Trophoblast cell (in vitro differentiated cells and primary cell): ENCODE results near the gene DNPH1.
A peak's percentile ranks its signal among the peaks of the same experiment; 100 is the strongest.

ENCODE experiments used
- DNase-seq, 2 donors: peaks; one replicate each; pipeline ENCODE4 v3.0.0-alpha.2; 2016
- H2AFZ ChIP-seq: 2 replicates; pipeline ENCODE4 v1.6.1; 2013; ENCODE audit warnings: low read length, moderate library complexity, mild to moderate bottlenecking; ENCODE audit not compliant: insufficient read depth, poor library complexity
- H2AK5ac ChIP-seq: 2 replicates; pipeline ENCODE4 v1.6.1; 2013; ENCODE audit warnings: mild to moderate bottlenecking, low read length
- H2BK120ac ChIP-seq: 2 replicates; pipeline ENCODE4 v1.6.1; 2013; ENCODE audit warnings: low read length, mild to moderate bottlenecking, moderate library complexity; ENCODE audit not compliant: insufficient read depth, poor library complexity
- H2BK12ac ChIP-seq: 2 replicates; pipeline ENCODE4 v1.6.1; 2013; ENCODE audit warnings: mild to moderate bottlenecking, low read length, moderate library complexity
- H2BK5ac ChIP-seq: 2 replicates; pipeline ENCODE4 v1.6.1; 2013; ENCODE audit warnings: low read length, low read depth, moderate library complexity, mild to moderate bottlenecking; ENCODE audit not compliant: poor library complexity
- H3K14ac ChIP-seq: 2 replicates; pipeline ENCODE4 v1.6.1; 2013; ENCODE audit warnings: mild to moderate bottlenecking, low read length
- H3K18ac ChIP-seq: 2 replicates; pipeline ENCODE4 v1.6.1; 2013; ENCODE audit warnings: mild to moderate bottlenecking, low read length
- H3K23ac ChIP-seq: 2 replicates; pipeline ENCODE4 v1.6.1; 2013; ENCODE audit warnings: low read length
- H3K27ac ChIP-seq: 2 replicates; pipeline ENCODE4 v1.5.1; 2013; ENCODE audit warnings: low read depth, mild to moderate bottlenecking, inconsistent platforms, low read length, moderate library complexity
- H3K27me3 ChIP-seq: 2 replicates; pipeline ENCODE4 v1.6.1; 2013; ENCODE audit warnings: inconsistent platforms, mild to moderate bottlenecking, low read length, moderate library complexity; ENCODE audit not compliant: insufficient read depth
- H3K36me3 ChIP-seq, 2 experiments: 1 replicate in 1 of 2; 2 replicates in 1 of 2; pipeline ENCODE4 v1.6.1; 2013; ENCODE audit warnings: low read length in 2 of 2, mild to moderate bottlenecking in 2 of 2, moderate library complexity in 1 of 2; ENCODE audit not compliant: insufficient read depth in 2 of 2, control insufficient read depth in 1 of 2
- H3K4ac ChIP-seq: 2 replicates; pipeline ENCODE4 v1.6.1; 2013; ENCODE audit warnings: low read depth, mild to moderate bottlenecking, low read length, moderate library complexity
- H3K4me1 ChIP-seq, 2 experiments: 1 replicate in 1 of 2; 2 replicates in 1 of 2; pipeline ENCODE4 v1.6.1; 2013; ENCODE audit warnings: low read length in 2 of 2, mild to moderate bottlenecking in 2 of 2, moderate library complexity in 1 of 2; ENCODE audit not compliant: insufficient read depth in 2 of 2, control insufficient read depth in 1 of 2
- H3K4me2 ChIP-seq: 2 replicates; pipeline ENCODE4 v1.6.1; 2013; ENCODE audit warnings: inconsistent platforms, mild to moderate bottlenecking, low read length, moderate library complexity
- H3K4me3 ChIP-seq: 2 replicates; pipeline ENCODE4 v1.5.1; 2013; ENCODE audit warnings: mild to moderate bottlenecking, low read depth, low read length, inconsistent platforms
- H3K79me1 ChIP-seq: one replicate; pipeline ENCODE4 v1.6.1; 2013; ENCODE audit warnings: low read length
- H3K79me2 ChIP-seq: 2 replicates; pipeline ENCODE4 v1.6.1; 2013; ENCODE audit warnings: low read length, mild to moderate bottlenecking; ENCODE audit not compliant: control insufficient read depth, insufficient read depth, poor library complexity
- H3K9ac ChIP-seq: 2 replicates; pipeline ENCODE4 v1.6.1; 2013; ENCODE audit warnings: mild to moderate bottlenecking, low read length
- H3K9me3 ChIP-seq: 2 replicates; pipeline ENCODE4 v1.6.1; 2013; ENCODE audit warnings: low read depth, mild to moderate bottlenecking, control low read depth, inconsistent platforms, low read length; ENCODE audit not compliant: insufficient read depth
- H4K12ac ChIP-seq: 2 replicates; pipeline ENCODE4 v1.6.1; 2013; ENCODE audit warnings: low read depth, mild to moderate bottlenecking, low read length, moderate library complexity
- H4K8ac ChIP-seq: 2 replicates; pipeline ENCODE4 v1.6.1; 2013; ENCODE audit warnings: low read depth, mild to moderate bottlenecking, low read length, moderate library complexity
- H4K91ac ChIP-seq: one replicate; pipeline ENCODE4 v1.6.1; 2013; ENCODE audit warnings: low read depth, mild to moderate bottlenecking, low read length, moderate library complexity
- WGBS: extraction: QIAGEN DNeasy Blood & Tissue Kit; methylation state at CpG from one replicate; pipeline ENCODE4 v1.1.7; 2013; ENCODE audit warnings: missing lambda C conversion rate; ENCODE audit not compliant: insufficient read length, insufficient coverage; ENCODE audit errors: extremely low coverage; 5-methylcytosine and 5-hydroxymethylcytosine counted together

Gene DNPH1

GRCh38 chr6:43276577-43277305 is 47.5 kb upstream of the DNPH1 start:
- no peak overlapping the region for H3K4ac ChIP-seq
- no peak overlapping the region for H4K8ac ChIP-seq
- no peak overlapping the region for H4K12ac ChIP-seq
- no CpG with 5 or more reads among the region's 11 CpGs for WGBS
- H3K79me2 ChIP-seq = no peaks in the 10 kb centered on the region
- no peak overlapping the region for H2AFZ ChIP-seq
- H3K9ac ChIP-seq = no peak overlapping the region
- H3K4me2 ChIP-seq = no peak overlapping the region
- H2AK5ac ChIP-seq = no peak overlapping the region
- H4K91ac ChIP-seq = no peak overlapping the region
- H3K9me3 ChIP-seq = peaks cover 16% of the 10 kb centered on the region
- peaks cover 41% of the 10 kb centered on the region for H3K27me3 ChIP-seq
- no peak overlapping the region for H3K4me3 ChIP-seq
- no peak overlapping the region for H3K27ac ChIP-seq
- no peak for DNase-seq
- H3K14ac ChIP-seq = no peak overlapping the region
- H2BK120ac ChIP-seq = no peak overlapping the region
- H3K23ac ChIP-seq = no peak overlapping the region
- H3K4me1 ChIP-seq = peaks cover 0 to 4% of the 10 kb centered on the region in 2 experiments
- H2BK12ac ChIP-seq = no peak overlapping the region
- H3K36me3 ChIP-seq = no peaks in the 10 kb centered on the region
- H2BK5ac ChIP-seq = no peak overlapping the region
- no peak overlapping the region for H3K18ac ChIP-seq
- H3K79me1 ChIP-seq = no peaks in the 10 kb centered on the region

GRCh38 chr6:43275801-43276576 is 46.7 kb upstream of the DNPH1 start:
- H3K9ac ChIP-seq = no peak overlapping the region

GRCh38 chr6:43274916-43275597 is 45.8 kb upstream of the DNPH1 start:
- Histone ChIP-seq H3K79me1 (no peaks in the 10 kb centered on the region), H3K14ac (no peak overlapping the region), H4K8ac (no peak overlapping the region), H3K18ac (no peak overlapping the region), H2AFZ (no peak overlapping the region), H4K91ac (no peak overlapping the region), H2BK120ac (no peak overlapping the region), H3K79me2 (no peaks in the 10 kb centered on the region), H3K27me3 (peaks cover 41% of the 10 kb centered on the region), H2BK5ac (no peak overlapping the region), H3K4ac (no peak overlapping the region), H3K27ac (no peak overlapping the region), H3K36me3 (no peaks in the 10 kb centered on the region), H3K9me3 (peaks cover 16% of the 10 kb centered on the region), H2BK12ac (no peak overlapping the region), H3K9ac (no peak overlapping the region), H3K23ac (no peak overlapping the region), H3K4me1 (peaks cover 0 to 2% of the 10 kb centered on the region in 2 experiments), H4K12ac (no peak overlapping the region), H3K4me3 (no peak overlapping the region), H2AK5ac (no peak overlapping the region), H3K4me2 (peak overlapping the region; percentile 27)
- DNase-seq = no peak
- no CpG with 5 or more reads among the region's 65 CpGs for WGBS

More at GRCh38 chr6:43275801-43276576, 46.7 kb upstream of the DNPH1 start:
- Histone ChIP-seq H4K8ac (no peak overlapping the region), H4K12ac (no peak overlapping the region), H3K4me2 (peak overlapping the region; percentile 28), H3K14ac (no peak overlapping the region), H3K79me1 (no peaks in the 10 kb centered on the region), H3K36me3 (no peaks in the 10 kb centered on the region), H3K79me2 (no peaks in the 10 kb centered on the region), H3K9me3 (peaks cover 16% of the 10 kb centered on the region), H3K4me3 (no peak overlapping the region), H3K4me1 (peaks cover 0 to 4% of the 10 kb centered on the region in 2 experiments), H3K18ac (no peak overlapping the region), H2BK120ac (no peak overlapping the region), H2AK5ac (no peak overlapping the region), H2BK12ac (no peak overlapping the region), H3K27ac (no peak overlapping the region), H3K23ac (no peak overlapping the region), H4K91ac (no peak overlapping the region), H3K27me3 (peaks cover 41% of the 10 kb centered on the region), H3K4ac (no peak overlapping the region), H2AFZ (no peak overlapping the region), H2BK5ac (no peak overlapping the region)
- no CpG with 5 or more reads among the region's 64 CpGs for WGBS
- DNase-seq = no peak

- no peak overlapping the region for H3K4me2 ChIP-seq
- no peak overlapping the region for H3K9ac ChIP-seq
- H4K91ac ChIP-seq = no peak overlapping the region
- no peak overlapping the region for H3K23ac ChIP-seq
- peaks cover 41% of the 10 kb centered on the region for H3K27me3 ChIP-seq
- no peaks in the 10 kb centered on the region for H3K79me1 ChIP-seq
- no peak overlapping the region for H2AFZ ChIP-seq
- H2AK5ac ChIP-seq = no peak overlapping the region
- no peak overlapping the region for H2BK120ac ChIP-seq
- H2BK12ac ChIP-seq = no peak overlapping the region
- H4K12ac ChIP-seq = no peak overlapping the region
- H3K18ac ChIP-seq = no peak overlapping the region
- no peak overlapping the region for H3K4me3 ChIP-seq
- no peaks in the 10 kb centered on the region for H3K79me2 ChIP-seq
- H3K4ac ChIP-seq = no peak overlapping the region
- H3K14ac ChIP-seq = no peak overlapping the region
- no peak overlapping the region for H2BK5ac ChIP-seq
- no peak for DNase-seq
- peaks cover 16% of the 10 kb centered on the region for H3K9me3 ChIP-seq
- H3K4me1 ChIP-seq = peaks cover 2 to 6% of the 10 kb centered on the region in 2 experiments
- H3K36me3 ChIP-seq = no peaks in the 10 kb centered on the region
- no peak overlapping the region for H3K27ac ChIP-seq
- WGBS = no CpG with 5 or more reads among the region's 10 CpGs
- H4K8ac ChIP-seq = no peak overlapping the region
Measured at GRCh38 chr6:43274127-43274915, 45.0 kb upstream of the DNPH1 start.
